Erythroblast (primary cell): ENCODE data around the gene CLINT1.
"Not testable (repeated sequence)": the region's sequence is repeated elsewhere in the genome, so short reads cannot be mapped to it uniquely, and the experiment has no call there.

Experiments used
- GATA1 ChIP-seq: IDR thresholded peaks from 2 replicates; pipeline ENCODE4 v1.6.1; 2011; ENCODE audit warnings: low read depth, mild to moderate bottlenecking, control low read depth, low read length, moderate library complexity
- POLR2A ChIP-seq: IDR thresholded peaks from 2 replicates; pipeline ENCODE4 v1.6.1; 2011; ENCODE audit warnings: mild to moderate bottlenecking, low read length

DNA sequence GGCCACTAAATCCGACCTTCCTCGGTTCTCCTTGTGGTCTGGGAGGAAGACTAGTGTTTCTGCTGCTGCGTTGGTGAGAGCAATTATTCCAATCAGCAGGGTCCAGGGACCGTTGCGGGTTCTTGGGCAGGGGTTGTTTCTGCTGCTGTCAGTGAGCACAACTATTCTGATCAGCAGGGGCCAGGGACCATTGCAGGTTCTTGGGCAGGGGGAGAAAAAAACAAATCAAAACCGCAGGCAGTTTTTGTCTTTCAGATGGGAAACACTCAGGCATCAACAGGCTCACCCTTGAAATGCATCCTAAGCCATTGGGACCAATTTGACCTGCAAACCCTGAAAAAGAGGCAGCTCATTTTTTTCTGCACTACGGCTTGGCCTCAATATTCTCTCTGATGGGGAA lies 22.6 kb upstream of the CLINT1 start:
- not testable (repeated sequence) for TF ChIP-seq POLR2A, GATA1
